Stimulated activated naive CD8-positive, alpha-beta T cell treated with anti-CD3 and anti-CD28 coated beads, Interleukin-15, Interleukin-2, amounts not matched to agents 100 ng/mL and 50 ng/mL, for 24 hours (primary cell): Measurements from ENCODE around the gene RSRC1.

Experiments
- H3K27ac Mint-ChIP-seq: one replicate; pipeline ENCODE4 v1.8.0; 2021; ENCODE audit warnings: mild to moderate bottlenecking, mixed read lengths
- H3K27me3 Mint-ChIP-seq: one replicate; pipeline ENCODE4 v1.8.0; 2021; ENCODE audit warnings: mixed read lengths
- H3K36me3 Mint-ChIP-seq: one replicate; pipeline ENCODE4 v1.8.0; 2021; ENCODE audit warnings: low read depth, mixed read lengths
- H3K4me1 Mint-ChIP-seq: one replicate; pipeline ENCODE4 v1.8.0; 2021; ENCODE audit warnings: low read depth, mixed read lengths
- H3K4me3 Mint-ChIP-seq: one replicate; pipeline ENCODE4 v1.8.0; 2021; ENCODE audit warnings: mild to moderate bottlenecking, mixed read lengths
- H3K9me3 Mint-ChIP-seq: one replicate; pipeline ENCODE4 v1.8.0; 2021; ENCODE audit warnings: mixed read lengths

Gene RSRC1

DNA sequence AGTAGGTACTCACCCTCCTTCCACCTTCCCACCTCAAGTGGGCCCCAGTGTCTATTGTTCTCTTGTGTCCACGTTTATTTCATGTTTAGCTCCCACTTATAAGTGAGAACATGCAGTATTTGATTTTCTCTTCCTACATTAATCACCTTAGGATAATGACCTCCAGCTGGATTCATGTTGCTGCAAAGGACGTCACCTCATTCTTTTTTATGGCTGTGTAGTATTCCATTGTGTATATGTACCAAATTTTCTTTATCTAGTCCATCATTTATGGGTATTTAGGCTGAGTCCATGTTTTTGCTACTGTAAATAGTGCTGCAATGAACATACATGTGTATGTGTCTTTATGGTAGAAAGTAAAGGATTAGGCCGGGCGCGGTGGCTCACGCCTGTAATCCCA is 455.2 kb downstream of the RSRC1 start:
- Mint-ChIP-seq H3K27me3 (peaks cover 37% of the 10 kb centered on the region), H3K27ac (no peak overlapping the region), H3K9me3 (peaks cover 4% of the 10 kb centered on the region), H3K36me3 (peaks cover 4% of the 10 kb centered on the region), H3K4me1 (no peaks in the 10 kb centered on the region), H3K4me3 (no peak overlapping the region)

DNA sequence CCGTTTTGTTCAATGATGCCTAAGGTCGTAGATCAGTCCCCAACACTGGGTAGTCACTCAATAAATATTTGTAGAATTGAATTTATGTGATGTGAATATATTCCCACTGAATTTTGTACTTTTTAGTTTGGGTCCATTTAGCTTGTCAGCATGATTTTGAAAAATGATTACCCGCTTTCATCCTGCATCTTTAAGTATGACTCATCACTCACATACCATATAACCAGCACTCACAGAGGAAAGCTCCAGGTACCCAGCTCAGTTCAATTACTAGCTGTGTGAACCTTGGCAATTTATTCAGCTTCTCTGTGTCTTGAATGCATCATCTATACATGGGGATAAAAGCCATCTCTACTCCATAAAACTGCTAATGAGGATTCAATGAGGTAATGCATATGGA is 458.9 kb downstream of the RSRC1 start:
- peaks cover 4% of the 10 kb centered on the region for H3K9me3 Mint-ChIP-seq
- peaks cover 48% of the 10 kb centered on the region for H3K27me3 Mint-ChIP-seq
- no peak overlapping the region for H3K4me3 Mint-ChIP-seq
- peaks cover 4% of the 10 kb centered on the region for H3K36me3 Mint-ChIP-seq
- no peak overlapping the region for H3K27ac Mint-ChIP-seq
- H3K4me1 Mint-ChIP-seq = peaks cover 13% of the 10 kb centered on the region

GRCh38 chr3:158569794-158570193 is 459.9 kb downstream of the RSRC1 start:
- Mint-ChIP-seq H3K27ac (no peak overlapping the region), H3K36me3 (peaks cover 4% of the 10 kb centered on the region), H3K4me3 (no peak overlapping the region), H3K9me3 (peaks cover 4% of the 10 kb centered on the region), H3K27me3 (peaks cover 48% of the 10 kb centered on the region), H3K4me1 (peaks cover 13% of the 10 kb centered on the region)

GRCh38 chr3:158570999-158571702 is 461.3 kb downstream of the RSRC1 start, which contains the start of gene MLF1:
Gene MLF1 (plus strand): TSS chr3:158571194. CDS start chr3:158571301, 107 bp downstream.
- H3K4me1 Mint-ChIP-seq = peaks cover 13% of the 10 kb centered on the region
- H3K27ac Mint-ChIP-seq = no peak within 1 kb of the TSS

GRCh38 chr3:158571969-158572765 is 462.3 kb downstream of the RSRC1 start:
- Mint-ChIP-seq H3K36me3 (no peaks in the 10 kb centered on the region), H3K27ac (no peak overlapping the region), H3K4me1 (peaks cover 13% of the 10 kb centered on the region), H3K9me3 (no peaks in the 10 kb centered on the region), H3K4me3 (no peak overlapping the region), H3K27me3 (peaks cover 40% of the 10 kb centered on the region)

More at GRCh38 chr3:158570999-158571702, 461.3 kb downstream of the RSRC1 start, which contains the start of gene MLF1:
- Mint-ChIP-seq H3K36me3 (no peaks in the 10 kb centered on the region), H3K27me3 (peaks cover 41% of the 10 kb centered on the region), H3K4me3 (peak within 1 kb of the TSS; percentile 82), H3K9me3 (no peaks in the 10 kb centered on the region)

GRCh38 chr3:158572766-158573060 is 462.8 kb downstream of the RSRC1 start:
- Mint-ChIP-seq H3K4me1 (peaks cover 13% of the 10 kb centered on the region), H3K4me3 (no peak overlapping the region), H3K36me3 (no peaks in the 10 kb centered on the region), H3K9me3 (no peaks in the 10 kb centered on the region), H3K27ac (no peak overlapping the region), H3K27me3 (peaks cover 34% of the 10 kb centered on the region)

DNA sequence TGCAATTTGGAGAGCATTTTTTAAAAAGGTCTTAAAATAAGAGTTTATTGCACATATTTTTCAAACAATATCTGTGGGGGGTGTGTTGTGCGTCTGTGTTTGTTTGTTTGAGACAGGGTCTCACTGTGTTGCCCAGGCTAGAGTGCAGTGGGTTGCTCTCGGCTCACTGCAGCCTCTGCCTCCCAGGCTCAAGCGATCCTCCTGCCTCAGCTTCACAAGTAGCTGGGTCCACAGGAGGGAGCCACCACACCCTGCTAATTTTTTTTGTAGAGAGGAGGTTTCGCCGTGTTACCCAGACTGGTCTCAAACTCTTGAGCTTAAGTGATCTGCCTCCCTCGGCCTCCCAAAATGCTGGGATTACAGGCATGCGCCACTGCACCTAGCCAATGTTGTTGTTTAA is 463.8 kb downstream of the RSRC1 start:
- H3K36me3 Mint-ChIP-seq = no peaks in the 10 kb centered on the region
- no peak overlapping the region for H3K4me3 Mint-ChIP-seq
- H3K4me1 Mint-ChIP-seq = peaks cover 13% of the 10 kb centered on the region
- H3K27me3 Mint-ChIP-seq = peaks cover 28% of the 10 kb centered on the region
- no peak overlapping the region for H3K27ac Mint-ChIP-seq
- no peaks in the 10 kb centered on the region for H3K9me3 Mint-ChIP-seq

DNA sequence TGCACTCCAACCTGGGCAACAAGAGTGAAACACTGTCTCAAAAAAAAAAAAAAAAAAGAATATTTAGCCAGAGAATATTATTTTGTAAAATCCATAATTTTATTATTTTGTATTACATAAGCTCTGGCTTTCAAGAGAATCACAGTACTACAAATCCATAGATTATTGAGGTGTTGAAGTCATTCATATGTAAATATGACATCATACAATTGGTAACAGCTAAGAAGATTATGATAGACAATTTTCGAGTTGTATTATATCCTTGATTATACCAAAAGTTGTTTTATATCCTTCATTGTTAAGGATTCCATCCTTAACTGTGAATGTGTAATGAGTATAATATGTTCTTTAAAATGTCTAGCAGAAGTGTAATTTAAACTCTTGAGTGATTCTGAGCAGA is 464.8 kb downstream of the RSRC1 start:
- peaks cover 13% of the 10 kb centered on the region for H3K4me1 Mint-ChIP-seq
- peaks cover 23% of the 10 kb centered on the region for H3K27me3 Mint-ChIP-seq
- H3K4me3 Mint-ChIP-seq = no peak overlapping the region
- no peaks in the 10 kb centered on the region for H3K9me3 Mint-ChIP-seq
- no peak overlapping the region for H3K27ac Mint-ChIP-seq
- H3K36me3 Mint-ChIP-seq = no peaks in the 10 kb centered on the region

GRCh38 chr3:158590223-158590622 is 480.3 kb downstream of the RSRC1 start:
- no peak overlapping the region for H3K4me3 Mint-ChIP-seq
- no peaks in the 10 kb centered on the region for H3K9me3 Mint-ChIP-seq
- peaks cover 6% of the 10 kb centered on the region for H3K27me3 Mint-ChIP-seq
- no peak overlapping the region for H3K27ac Mint-ChIP-seq
- H3K36me3 Mint-ChIP-seq = no peaks in the 10 kb centered on the region
- no peaks in the 10 kb centered on the region for H3K4me1 Mint-ChIP-seq
